SW 1271 (cell line): ENCODE data around the gene MUC3A.
A peak's percentile ranks its signal among the peaks of the same experiment; 100 is the strongest.
"Not testable (repeated sequence)": the region's sequence is repeated elsewhere in the genome, so short reads cannot be mapped to it uniquely, and the experiment has no call there.

Source experiments
- DNase-seq, 2 experiments: peaks; one replicate each; lab custom pipeline; 2025; lab: John Stamatoyannopoulos, UW

MUC3A gene

GRCh38 chr7:100971111-100972001 lies 22.0 kb downstream of the MUC3A start:
- DNase-seq: no peak

- DNase-seq: no peak
Measured at GRCh38 chr7:100972002-100972347, 22.6 kb downstream of the MUC3A start.

GRCh38 chr7:100974021-100974420 lies 24.7 kb downstream of the MUC3A start:
- DNase-seq: no peak

- no peak for DNase-seq
Measured at GRCh38 chr7:100975371-100975821, 26.1 kb downstream of the MUC3A start.

GRCh38 chr7:100978300-100978699 lies 29.0 kb downstream of the MUC3A start:
- no peak for DNase-seq

- DNase-seq: peak in 1 of 2 experiments; percentile 30
Measured at GRCh38 chr7:100983451-100984187, 34.3 kb downstream of the MUC3A start.

GRCh38 chr7:100984241-100984918 lies 35.0 kb downstream of the MUC3A start:
- DNase-seq: not testable (repeated sequence)

- DNase-seq: not testable (repeated sequence)
Measured at GRCh38 chr7:100985033-100985797, 35.9 kb downstream of the MUC3A start.

- DNase-seq: no peak
Measured at GRCh38 chr7:100991631-100992030, 42.3 kb downstream of the MUC3A start.

- DNase-seq: not testable (repeated sequence)
Measured at GRCh38 chr7:100992280-100992679, 42.9 kb downstream of the MUC3A start.

GRCh38 chr7:100994671-100995070 lies 45.3 kb downstream of the MUC3A start:
- not testable (repeated sequence) for DNase-seq

GRCh38 chr7:100998530-100998929 lies 49.2 kb downstream of the MUC3A start:
- not testable (repeated sequence) for DNase-seq

GRCh38 chr7:100999334-100999733 lies 50.0 kb downstream of the MUC3A start:
- not testable (repeated sequence) for DNase-seq

GRCh38 chr7:101000025-101000424 lies 50.7 kb downstream of the MUC3A start:
- DNase-seq: not testable (repeated sequence)

GRCh38 chr7:101002333-101002732 lies 53.0 kb downstream of the MUC3A start:
- not testable (repeated sequence) for DNase-seq

- not testable (repeated sequence) for DNase-seq
Measured at GRCh38 chr7:101007361-101007760, 58.0 kb downstream of the MUC3A start.

- DNase-seq: no peak
Measured at GRCh38 chr7:101009629-101010028, 60.3 kb downstream of the MUC3A start.

GRCh38 chr7:101012931-101013330 lies 63.6 kb downstream of the MUC3A start:
- no peak for DNase-seq

GRCh38 chr7:101015626-101016025 lies 66.3 kb downstream of the MUC3A start:
- no peak for DNase-seq

- peak; percentile 70 to 79 for DNase-seq
Measured at GRCh38 chr7:101017064-101017777, 67.9 kb downstream of the MUC3A start.
